ENCODE measurements around the gene SIPA1L2.
"Not testable (repeated sequence)": the region's sequence is repeated elsewhere in the genome, so short reads cannot be mapped to it uniquely, and the experiment has no call there.

SIPA1L2 gene

DNA sequence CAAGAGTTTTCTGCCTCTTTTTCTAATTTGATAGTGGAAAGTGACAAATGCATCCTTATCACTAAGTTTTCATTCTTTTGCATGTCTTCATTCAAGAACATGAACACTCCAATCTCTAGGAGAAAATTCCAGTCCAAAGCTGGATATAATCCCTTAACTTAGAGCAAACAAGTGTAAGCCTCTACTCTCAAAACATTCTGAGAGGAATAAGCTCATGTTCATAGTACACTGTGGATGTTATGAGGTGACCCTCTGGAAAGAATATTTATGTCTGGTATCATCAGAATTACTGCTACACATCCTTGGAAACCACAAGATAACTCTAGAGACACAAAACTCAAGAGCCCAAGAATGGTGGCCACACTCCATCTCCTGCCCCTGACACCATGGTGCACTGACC lies 15.1 kb downstream of the SIPA1L2 start:
- TF ChIP-seq LEF1 (IDR thresholded peaks at IDR 0.05; ENCODE audit: borderline replicate concordance) = no peak
- no peak for TF ChIP-seq BHLHE40 (IDR thresholded peaks at IDR 0.05; ENCODE audit: borderline replicate concordance)
- TF ChIP-seq SP1 (IDR thresholded peaks at IDR 0.05) = no peak
- TF ChIP-seq ELF4 (IDR thresholded peaks at IDR 0.05) = no peak
- TF ChIP-seq FOXA1 (IDR thresholded peaks at IDR 0.05) = no peak
- no peak for TF ChIP-seq SUZ12 (IDR thresholded peaks at IDR 0.05)
- TF ChIP-seq, protein P1, sequence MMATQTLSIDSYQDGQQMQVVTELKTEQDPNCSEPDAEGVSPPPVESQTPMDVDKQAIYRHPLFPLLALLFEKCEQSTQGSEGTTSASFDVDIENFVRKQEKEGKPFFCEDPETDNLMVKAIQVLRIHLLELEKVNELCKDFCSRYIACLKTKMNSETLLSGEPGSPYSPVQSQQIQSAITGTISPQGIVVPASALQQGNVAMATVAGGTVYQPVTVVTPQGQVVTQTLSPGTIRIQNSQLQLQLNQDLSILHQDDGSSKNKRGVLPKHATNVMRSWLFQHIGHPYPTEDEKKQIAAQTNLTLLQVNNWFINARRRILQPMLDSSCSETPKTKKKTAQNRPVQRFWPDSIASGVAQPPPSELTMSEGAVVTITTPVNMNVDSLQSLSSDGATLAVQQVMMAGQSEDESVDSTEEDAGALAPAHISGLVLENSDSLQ (IDR thresholded peaks at IDR 0.05) = no peak
- TF ChIP-seq L3MBTL2 (conservative IDR thresholded peaks at IDR 0.05) = no peak
- TF ChIP-seq TARDBP (IDR thresholded peaks at IDR 0.05) = no peak
- TF ChIP-seq HDGF (IDR thresholded peaks at IDR 0.05; ENCODE audit: borderline replicate concordance) = no peak
- TF ChIP-seq FOXM1 (IDR thresholded peaks at IDR 0.05; ENCODE audit: borderline replicate concordance) = no peak
- TF ChIP-seq ARNT (IDR thresholded peaks at IDR 0.05) = no peak
- no peak for TF ChIP-seq CTBP1 (IDR thresholded peaks at IDR 0.05; ENCODE audit: borderline replicate concordance)
- no peak for TF ChIP-seq FOXK2 (IDR thresholded peaks at IDR 0.05)
- no peak for TF ChIP-seq ZNF384 (IDR thresholded peaks at IDR 0.05)
- no peak for DNase-seq (ENCODE audit: extremely low spot score)
- ChIA-PET CTCF (interaction anchor here (0.6 kb wide), 1 partner anchor 112 kb away, joined by 3 read pairs; no protein-coding TSS in a partner anchor), POLR2A (interaction anchor here (1.3 to 3.3 kb wide), 2 partner anchors 14 to 15 kb away, joined by 3 to 9 read pairs; partner anchors contain the start of gene SIPA1L2)

DNA sequence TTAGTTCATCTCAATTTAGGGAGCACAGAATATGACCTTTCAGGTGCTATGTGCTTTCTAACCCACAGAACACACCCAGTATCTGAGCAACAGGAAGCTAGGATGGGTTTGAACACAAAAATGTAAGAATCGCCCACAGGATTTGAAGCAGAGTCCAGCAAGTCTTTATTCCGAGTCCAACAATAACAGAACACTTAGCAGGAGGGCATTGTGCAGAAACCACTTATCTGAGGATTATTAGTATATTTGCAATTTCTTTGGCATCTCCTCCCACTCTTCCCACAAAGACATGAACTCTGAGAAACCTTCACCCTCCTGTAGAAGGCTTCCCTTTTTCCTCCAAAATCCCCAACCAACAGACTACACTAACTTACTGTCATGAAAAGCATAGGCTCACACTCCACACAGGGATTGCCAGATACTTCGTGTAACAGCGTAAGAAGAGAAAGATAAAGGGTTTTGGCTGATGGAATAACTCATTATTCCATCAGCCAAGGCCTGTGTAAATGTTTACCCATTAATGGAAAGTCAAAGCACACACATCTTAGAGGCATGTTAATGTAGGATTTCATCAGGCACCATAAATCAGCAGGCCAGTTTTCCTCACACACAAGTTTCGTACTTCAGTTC lies 16.1 kb downstream of the SIPA1L2 start:
- CTCF ChIA-PET = no interaction called here
- TF ChIP-seq ELF4 (IDR thresholded peaks at IDR 0.05) = no peak
- no peak for TF ChIP-seq CTBP1 (IDR thresholded peaks at IDR 0.05; ENCODE audit: borderline replicate concordance)
- TF ChIP-seq, protein P1 (IDR thresholded peaks at IDR 0.05) = peak; percentile 74
- no peak for TF ChIP-seq LEF1 (IDR thresholded peaks at IDR 0.05; ENCODE audit: borderline replicate concordance)
- no peak for TF ChIP-seq L3MBTL2 (conservative IDR thresholded peaks at IDR 0.05)

DNA sequence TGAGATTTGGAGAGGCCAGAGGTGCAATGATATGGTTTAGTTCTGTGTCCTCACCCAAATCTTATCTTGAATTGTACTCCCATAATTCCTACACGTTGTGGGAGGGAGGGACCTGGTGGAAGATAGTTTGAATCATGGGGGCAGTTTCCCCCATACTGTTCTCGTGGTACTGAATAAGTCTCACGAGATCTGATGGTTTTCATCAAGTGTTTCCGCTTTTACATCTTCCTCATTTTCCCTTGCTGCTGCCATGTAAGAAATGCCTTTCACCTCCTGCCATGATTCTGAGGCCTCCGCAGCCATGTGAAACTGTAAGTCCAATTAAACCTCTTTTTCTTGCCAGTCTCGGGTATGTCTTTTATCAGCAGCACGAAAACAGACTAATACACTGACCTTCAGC lies 17.1 kb downstream of the SIPA1L2 start:
- DNase-seq (ENCODE audit: extremely low spot score); POLR2A ChIA-PET: not testable (repeated sequence)
- CTCF ChIA-PET = interaction anchor here (1.0 to 1.7 kb wide), 2 partner anchors 10 to 34 kb away, joined by 3 to 7 read pairs; no protein-coding TSS in a partner anchor

More for the DNA sequence above, 16.1 kb downstream of the SIPA1L2 start:
- DNase-seq (ENCODE audit: extremely low spot score) = no peak
- POLR2A ChIA-PET = interaction anchor here (0.8 kb wide), 1 partner anchor 15 kb away, joined by 3 read pairs; no protein-coding TSS in a partner anchor

DNA sequence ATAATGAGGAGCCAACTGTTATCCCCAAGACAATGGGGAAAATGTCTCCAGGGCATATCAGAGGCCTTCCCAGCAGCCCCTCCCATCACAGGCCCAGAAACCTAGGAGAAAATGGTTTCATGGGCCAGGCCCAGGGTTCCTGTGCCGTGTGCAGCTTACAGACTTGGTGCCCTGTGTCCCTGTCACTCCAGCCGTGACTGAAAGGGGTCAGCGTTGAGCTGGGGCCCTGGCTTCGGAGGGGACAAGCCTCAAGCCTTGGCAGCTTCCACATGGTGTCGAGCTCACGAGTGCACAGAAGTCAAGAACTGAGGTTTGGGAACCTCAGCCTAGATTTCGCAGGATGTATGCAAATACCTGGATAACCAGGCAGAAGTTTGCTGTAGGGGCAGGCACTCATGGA lies 18.1 kb downstream of the SIPA1L2 start:
- ChIA-PET CTCF (interaction anchor here (0.6 to 1.7 kb wide), 5 partner anchors 10 to 54 kb away, joined by 3 to 7 read pairs (median 4); no protein-coding TSS in a partner anchor), POLR2A (no interaction called here)
- no peak for DNase-seq (ENCODE audit: extremely low spot score)
- TF ChIP-seq, protein P1 (IDR thresholded peaks at IDR 0.05) = peak; percentile 63; the same call in 1 of the 2 replicates
- TF ChIP-seq BHLHE40 (IDR thresholded peaks at IDR 0.05; ENCODE audit: borderline replicate concordance) = no peak
- no peak for TF ChIP-seq ELF4 (IDR thresholded peaks at IDR 0.05)
- 0 out of 2 replicates have a peak, but pooled peaks have one; percentile 34 for TF ChIP-seq L3MBTL2 (conservative IDR thresholded peaks at IDR 0.05)

DNA sequence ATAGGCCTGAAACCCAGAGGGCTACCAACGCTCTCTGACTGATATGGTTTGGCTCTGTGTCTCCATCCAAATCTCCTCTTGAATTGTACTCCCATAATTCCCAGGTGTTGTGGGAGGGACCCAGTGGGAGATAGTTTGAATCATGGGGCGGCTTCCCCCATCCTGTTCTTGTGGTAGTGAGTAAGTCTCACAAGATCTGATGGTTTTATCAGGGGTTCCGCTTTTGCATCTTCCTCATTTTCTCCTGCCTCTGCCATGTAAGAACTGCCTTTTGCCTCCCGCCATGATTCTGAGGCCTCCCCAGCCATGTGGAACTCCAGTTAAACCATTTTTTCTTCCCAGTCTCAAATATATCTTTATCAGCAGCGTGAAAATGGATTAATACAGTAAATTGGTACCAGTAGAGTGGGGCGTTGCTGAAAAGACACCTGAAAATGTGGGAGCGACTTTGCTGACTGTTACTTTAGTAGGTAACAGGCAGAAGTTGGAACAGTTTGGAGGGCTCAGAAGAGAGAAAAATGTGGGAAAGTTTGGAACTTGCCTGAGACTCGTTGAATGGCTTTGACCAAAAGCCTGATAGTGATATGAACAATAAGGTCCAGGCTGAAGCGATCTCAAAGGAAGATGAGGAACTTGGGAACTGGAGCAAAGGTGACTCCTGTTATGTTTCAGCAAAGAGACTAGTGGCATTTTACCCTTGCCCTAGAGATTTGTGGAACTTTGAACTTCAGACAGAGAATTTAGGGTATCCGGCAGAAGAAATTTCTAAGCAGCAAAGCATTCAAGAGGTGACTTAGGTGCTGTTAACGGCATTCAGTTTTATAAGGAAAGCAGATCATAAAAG lies 18.8 kb downstream of the SIPA1L2 start:
- DNase-seq (ENCODE audit: extremely low spot score); POLR2A ChIA-PET: not testable (repeated sequence)
- CTCF ChIA-PET = interaction anchor here (0.6 to 1.7 kb wide), 4 partner anchors 9 to 53 kb away, joined by 3 to 7 read pairs (median 6); no protein-coding TSS in a partner anchor

DNA sequence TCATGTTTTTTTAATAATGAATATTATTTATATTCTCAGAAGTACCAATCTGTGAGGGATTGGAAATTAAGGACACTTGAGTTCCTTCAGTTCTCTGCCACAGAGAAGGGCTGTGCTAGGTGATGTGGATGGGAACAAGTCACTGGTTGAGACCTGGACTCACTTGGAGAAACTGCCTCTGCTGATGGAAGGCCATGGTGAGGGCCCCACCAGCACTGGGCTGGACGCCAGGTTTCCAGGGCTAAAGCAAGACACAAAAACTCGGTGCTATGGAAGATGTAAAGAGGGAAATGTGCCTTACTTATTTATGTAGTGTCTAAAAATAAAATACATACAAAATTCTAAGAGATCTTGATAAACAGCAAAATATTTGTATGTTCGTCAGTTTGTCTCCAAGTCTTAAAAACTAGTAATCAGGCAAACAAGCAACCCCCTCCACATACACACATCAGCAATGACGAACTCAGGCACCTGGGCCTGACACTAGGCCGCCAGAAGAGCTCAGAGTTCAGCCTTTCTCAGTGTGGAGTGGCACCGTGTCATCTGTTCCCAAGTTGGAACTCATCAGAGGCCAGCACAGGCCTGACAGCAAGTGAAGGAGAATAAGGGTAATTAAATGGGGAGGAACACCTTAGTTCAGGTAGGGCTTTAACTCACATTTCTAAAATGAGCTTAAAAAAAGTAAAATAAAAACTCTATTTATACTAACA lies 19.6 kb downstream of the SIPA1L2 start:
- POLR2A ChIA-PET = no interaction called here

More for the DNA sequence above, 19.6 kb downstream of the SIPA1L2 start:
- CTCF ChIA-PET = no interaction called here
- TF ChIP-seq SUZ12 (IDR thresholded peaks at IDR 0.05) (no peak), CTBP1 (IDR thresholded peaks at IDR 0.05; ENCODE audit: borderline replicate concordance) (no peak), LEF1 (IDR thresholded peaks at IDR 0.05; ENCODE audit: borderline replicate concordance) (no peak), FOXA1 (IDR thresholded peaks at IDR 0.05) (no peak), NFRKB (IDR thresholded peaks at IDR 0.05) (no peak), HDGF (IDR thresholded peaks at IDR 0.05; ENCODE audit: borderline replicate concordance) (no peak), L3MBTL2 (conservative IDR thresholded peaks at IDR 0.05) (no peak), ELF4 (IDR thresholded peaks at IDR 0.05) (no peak), SP1 (IDR thresholded peaks at IDR 0.05) (no peak), ZNF384 (IDR thresholded peaks at IDR 0.05) (no peak), BHLHE40 (IDR thresholded peaks at IDR 0.05; ENCODE audit: borderline replicate concordance) (no peak), ARNT (IDR thresholded peaks at IDR 0.05) (no peak), FOXM1 (IDR thresholded peaks at IDR 0.05; ENCODE audit: borderline replicate concordance) (no peak), TARDBP (IDR thresholded peaks at IDR 0.05) (no peak), FOXK2 (IDR thresholded peaks at IDR 0.05) (no peak)
- TF ChIP-seq, protein P1 (IDR thresholded peaks at IDR 0.05) = no peak
- no peak for DNase-seq (ENCODE audit: extremely low spot score)

All from HEK293T (cell line).